NCI-H1930 (cell line): ENCODE results near the gene MBD3L1.

Experiments used
- DNase-seq, 2 experiments: peaks; one replicate each; lab custom pipeline; 2025; lab: John Stamatoyannopoulos, UW

The MBD3L1 gene

DNA sequence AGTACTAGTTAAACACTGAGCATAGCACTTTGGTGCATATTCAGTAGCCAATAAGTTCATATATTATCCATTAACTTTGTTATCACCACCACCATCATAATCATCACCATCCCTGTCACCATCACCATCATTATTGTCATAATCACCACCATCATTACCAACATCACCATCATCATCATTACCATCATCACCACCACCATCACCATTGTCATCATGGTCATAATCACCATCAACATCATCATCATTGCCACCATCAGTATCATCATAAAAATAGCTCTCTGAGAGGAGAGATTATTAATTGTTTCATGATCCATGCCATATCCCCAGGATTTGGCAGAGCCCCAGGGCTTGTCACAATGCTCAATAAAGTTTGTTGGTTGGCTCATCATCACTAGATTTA lies 49.3 kb downstream of the MBD3L1 start:
- no peak for DNase-seq

DNA sequence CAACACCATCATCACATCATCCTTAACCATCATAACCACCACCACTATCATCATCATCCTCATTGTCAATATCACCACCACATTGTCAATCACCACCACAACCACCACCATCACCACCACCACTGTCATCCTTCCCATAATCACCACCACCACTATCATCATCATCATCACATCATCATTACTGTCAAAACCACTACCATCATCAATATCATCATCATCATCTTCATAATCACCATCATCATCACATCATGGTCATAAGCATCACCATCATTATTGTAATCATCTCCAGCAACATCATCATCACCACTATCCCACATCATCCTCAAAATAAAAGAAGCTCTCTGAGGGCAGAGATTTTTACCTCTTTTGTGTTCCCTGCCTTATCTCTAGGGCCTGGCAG lies 52.2 kb downstream of the MBD3L1 start:
- no peak for DNase-seq

DNA sequence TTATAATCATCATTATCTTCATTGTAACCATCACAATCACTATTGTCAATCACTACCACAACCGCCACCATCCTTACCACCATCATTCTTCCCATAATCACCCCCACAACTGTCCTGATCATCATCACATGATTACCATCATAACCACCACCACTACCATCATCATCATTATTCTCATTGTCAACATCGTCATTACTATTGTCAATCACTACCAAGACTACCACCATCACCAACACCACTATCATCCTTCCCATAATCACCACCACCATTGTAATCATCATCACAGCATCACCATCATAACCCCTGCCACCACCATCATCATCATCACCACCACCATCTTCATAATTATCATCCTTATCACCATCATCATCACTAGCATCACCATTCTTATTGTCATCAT lies 55.2 kb downstream of the MBD3L1 start:
- DNase-seq: no peak

DNA sequence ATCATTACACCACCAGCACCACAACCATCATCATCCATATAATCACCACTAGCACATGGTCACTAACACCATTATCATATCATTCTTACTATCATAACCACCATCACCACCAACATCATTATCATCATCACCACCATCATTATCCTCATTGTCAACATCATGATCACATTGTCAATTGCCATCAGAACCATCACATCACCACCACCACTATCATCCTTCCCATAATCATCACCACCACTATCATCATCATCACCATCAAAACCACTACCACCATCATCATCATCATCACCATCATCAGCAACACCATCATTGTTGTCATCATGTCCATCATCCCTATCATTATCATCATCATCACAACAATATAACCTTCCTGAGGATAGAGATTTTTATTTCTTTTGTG lies 58.1 kb downstream of the MBD3L1 start:
- no peak for DNase-seq
